ENCODE results near the gene ATXN2. TPM values are rescaled to one million over a fixed set of nuclear protein-coding genes. Genes with fewer than 3 reads are reported as not detected.
"Not testable (repeated sequence)": the region's sequence is repeated elsewhere in the genome, so short reads cannot be mapped to it uniquely, and the experiment has no call there.

Gene ATXN2
- total RNA-seq, 2 experiments from 2014 or later: 21.9 to 23.7 TPM

DNA sequence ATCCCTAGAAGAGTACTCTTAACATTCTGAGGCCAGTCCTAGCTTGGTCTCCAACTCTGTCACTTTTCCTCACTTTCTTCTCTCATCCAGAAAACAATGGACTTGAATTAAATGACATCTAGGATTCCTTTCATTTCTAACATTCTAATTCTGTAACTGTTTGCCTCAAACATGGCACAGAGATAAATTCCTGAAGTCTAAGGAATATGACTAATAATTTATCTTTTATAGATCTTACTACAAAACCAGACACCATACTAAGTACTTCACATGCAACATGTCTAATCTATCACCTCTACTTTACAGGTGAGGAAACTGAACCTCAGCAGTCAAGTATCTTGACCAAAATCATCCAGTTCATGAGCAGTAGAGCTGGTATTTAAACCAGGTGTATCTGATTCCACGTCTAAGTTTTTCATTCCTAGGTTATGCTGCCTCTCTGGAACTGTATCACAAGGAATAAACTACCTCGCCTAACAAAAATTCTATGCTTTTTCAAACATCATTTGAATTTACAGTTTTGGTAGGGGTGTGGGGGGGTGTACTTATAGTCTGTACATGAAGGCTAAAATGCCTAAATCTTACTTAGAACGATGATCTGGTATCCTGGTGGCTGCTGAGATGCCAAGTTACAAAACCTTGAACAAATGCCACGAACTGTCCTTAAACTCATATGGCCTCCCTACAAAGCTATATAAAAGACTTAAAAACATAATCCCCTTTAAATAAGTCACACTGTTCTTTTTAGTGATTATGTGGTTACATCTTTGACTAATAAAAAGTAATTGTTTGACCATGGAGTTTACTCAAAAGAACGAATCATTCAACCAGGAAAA is 41.6 kb downstream of the ATXN2 start:
- ATAC-seq (ENCODE audit: poor library complexity) (no peak), DNase-seq (no peak)
- Histone ChIP-seq H3K27ac (ENCODE audit: low read depth in 1 of 2, low read length in 2 of 2) (no peak overlapping the region), H3K9me3 (ENCODE audit: control insufficient read depth in 1 of 2, insufficient read depth in 1 of 2, low read length in 2 of 2) (no peaks in the 10 kb centered on the region), H3K4me3 (ENCODE audit: low read length) (no peak overlapping the region), H3K27me3 (ENCODE audit: control insufficient read depth in 1 of 2, insufficient read depth in 2 of 2, low read length in 2 of 2) (no peaks in the 10 kb centered on the region), H3K36me3 (ENCODE audit: insufficient read depth, low read length) (peaks cover 5% of the 10 kb centered on the region), H3K4me1 (ENCODE audit: insufficient read depth, low read length) (peaks cover 8% of the 10 kb centered on the region)
- H3K27me3 Mint-ChIP-seq: no peaks in the 10 kb centered on the region
- H3K4me3 Mint-ChIP-seq: no peak overlapping the region
- intact Hi-C loops (cut with DNase I, micrococcal nuclease): no loop called here
- TF ChIP-seq, protein P1, sequence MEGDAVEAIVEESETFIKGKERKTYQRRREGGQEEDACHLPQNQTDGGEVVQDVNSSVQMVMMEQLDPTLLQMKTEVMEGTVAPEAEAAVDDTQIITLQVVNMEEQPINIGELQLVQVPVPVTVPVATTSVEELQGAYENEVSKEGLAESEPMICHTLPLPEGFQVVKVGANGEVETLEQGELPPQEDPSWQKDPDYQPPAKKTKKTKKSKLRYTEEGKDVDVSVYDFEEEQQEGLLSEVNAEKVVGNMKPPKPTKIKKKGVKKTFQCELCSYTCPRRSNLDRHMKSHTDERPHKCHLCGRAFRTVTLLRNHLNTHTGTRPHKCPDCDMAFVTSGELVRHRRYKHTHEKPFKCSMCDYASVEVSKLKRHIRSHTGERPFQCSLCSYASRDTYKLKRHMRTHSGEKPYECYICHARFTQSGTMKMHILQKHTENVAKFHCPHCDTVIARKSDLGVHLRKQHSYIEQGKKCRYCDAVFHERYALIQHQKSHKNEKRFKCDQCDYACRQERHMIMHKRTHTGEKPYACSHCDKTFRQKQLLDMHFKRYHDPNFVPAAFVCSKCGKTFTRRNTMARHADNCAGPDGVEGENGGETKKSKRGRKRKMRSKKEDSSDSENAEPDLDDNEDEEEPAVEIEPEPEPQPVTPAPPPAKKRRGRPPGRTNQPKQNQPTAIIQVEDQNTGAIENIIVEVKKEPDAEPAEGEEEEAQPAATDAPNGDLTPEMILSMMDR (IDR thresholded peaks at IDR 0.05): no peak
- POLR2A ChIA-PET: no interaction called here
- peaks cover 32% of the 10 kb centered on the region for H3K4me1 Mint-ChIP-seq (ENCODE audit: low read depth)
- H3K9me3 Mint-ChIP-seq: no peaks in the 10 kb centered on the region
- peaks cover 25% of the 10 kb centered on the region for H3K36me3 Mint-ChIP-seq (ENCODE audit: low read depth)
- CTCF ChIA-PET: interaction anchor here (0.5 to 1.5 kb wide), 2 partner anchors 160 to 417 kb away, joined by 3 read pairs; no protein-coding TSS in a partner anchor
- H3K27ac Mint-ChIP-seq: no peak overlapping the region

DNA sequence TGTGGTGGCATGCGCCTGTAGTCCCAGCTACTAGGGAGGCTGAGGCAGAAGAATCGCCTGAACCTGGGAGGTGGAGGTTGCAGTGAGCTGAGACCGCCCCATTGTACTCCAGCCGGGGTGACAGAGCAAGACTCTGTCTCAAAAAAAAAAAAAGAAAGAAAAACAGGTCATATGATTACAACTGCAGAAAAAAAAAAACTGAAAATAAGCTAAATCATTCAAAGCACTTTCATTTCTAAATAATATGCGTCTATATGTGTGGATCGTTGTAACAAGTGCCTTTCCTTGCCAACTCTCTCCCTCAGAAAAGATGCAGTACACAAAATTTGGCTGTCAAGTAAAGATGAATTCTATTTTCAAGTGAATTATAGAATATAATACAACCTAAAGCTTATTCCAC is 42.4 kb downstream of the ATXN2 start:
- Histone ChIP-seq H3K4me1 (ENCODE audit: insufficient read depth, low read length) (peaks cover 8% of the 10 kb centered on the region), H3K4me3 (ENCODE audit: low read length) (no peak overlapping the region), H3K27me3 (ENCODE audit: control insufficient read depth in 1 of 2, insufficient read depth in 2 of 2, low read length in 2 of 2) (no peaks in the 10 kb centered on the region), H3K9me3 (ENCODE audit: control insufficient read depth in 1 of 2, insufficient read depth in 1 of 2, low read length in 2 of 2) (no peaks in the 10 kb centered on the region), H3K27ac (ENCODE audit: low read depth in 1 of 2, low read length in 2 of 2) (no peak overlapping the region), H3K36me3 (ENCODE audit: insufficient read depth, low read length) (peaks cover 9% of the 10 kb centered on the region)
- Mint-ChIP-seq H3K27ac (no peak overlapping the region), H3K9me3 (no peaks in the 10 kb centered on the region), H3K27me3 (no peaks in the 10 kb centered on the region), H3K4me3 (no peak overlapping the region), H3K36me3 (ENCODE audit: low read depth) (peaks cover 34% of the 10 kb centered on the region), H3K4me1 (ENCODE audit: low read depth) (peaks cover 32% of the 10 kb centered on the region)
- ChIA-PET CTCF (interaction anchor here (0.6 to 1.5 kb wide), 2 partner anchors 17 to 160 kb away, joined by 3 read pairs; no protein-coding TSS in a partner anchor), POLR2A (interaction anchor here (0.7 kb wide), 1 partner anchor 185 kb away, joined by 3 read pairs; no protein-coding TSS in a partner anchor)
- intact Hi-C loops (cut with DNase I, micrococcal nuclease): no loop called here
- TF ChIP-seq, protein P1 (IDR thresholded peaks at IDR 0.05): no peak
- no peak for ATAC-seq (ENCODE audit: poor library complexity)
- no peak for DNase-seq

DNA sequence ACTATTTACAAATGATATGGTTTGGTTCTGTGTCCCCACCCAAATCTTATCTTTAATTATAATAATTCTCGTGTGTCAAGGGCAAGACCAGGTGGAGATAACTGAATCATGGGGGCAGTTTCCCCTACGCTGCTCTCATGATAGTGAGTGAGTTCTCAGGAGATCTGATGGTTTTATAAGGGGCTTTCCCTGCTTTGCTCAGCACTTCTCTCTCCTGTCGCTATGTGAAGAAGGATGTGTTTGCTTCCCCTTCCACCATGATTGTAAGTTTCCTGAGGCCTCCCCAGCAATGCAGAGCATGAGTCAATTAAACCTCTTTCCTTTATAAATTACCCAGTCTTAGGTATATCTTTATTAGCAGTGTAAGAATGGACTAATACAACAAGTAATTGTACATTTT is 43.8 kb downstream of the ATXN2 start:
- H3K4me3 Mint-ChIP-seq; intact Hi-C loops (cut with DNase I, micrococcal nuclease); H3K9me3 ChIP-seq (ENCODE audit: control insufficient read depth in 1 of 2, insufficient read depth in 1 of 2, low read length in 2 of 2); ATAC-seq (ENCODE audit: poor library complexity); H3K27ac Mint-ChIP-seq; POLR2A ChIA-PET; H3K4me1 ChIP-seq (ENCODE audit: insufficient read depth, low read length); DNase-seq; CTCF ChIA-PET; H3K27me3 ChIP-seq (ENCODE audit: control insufficient read depth in 1 of 2, insufficient read depth in 2 of 2, low read length in 2 of 2); H3K27me3 Mint-ChIP-seq; H3K27ac ChIP-seq (ENCODE audit: low read depth in 1 of 2, low read length in 2 of 2); H3K4me3 ChIP-seq (ENCODE audit: low read length); H3K9me3 Mint-ChIP-seq: not testable (repeated sequence)
- peaks cover 18% of the 10 kb centered on the region for H3K36me3 ChIP-seq (ENCODE audit: insufficient read depth, low read length)
- Mint-ChIP-seq H3K4me1 (ENCODE audit: low read depth) (peaks cover 27% of the 10 kb centered on the region), H3K36me3 (ENCODE audit: low read depth) (peaks cover 44% of the 10 kb centered on the region)

All from CD4-positive, alpha-beta T cell (primary cell).